Endothelial cell of umbilical vein (primary cell): ENCODE results near the gene MPPE1. TPM values are rescaled to one million over a fixed set of nuclear protein-coding genes. Genes with fewer than 3 reads are reported as not detected.

ENCODE experiments used
- BruUV-seq: library from RNA; stranded (reverse); fragments of 400-500 nt; replicated peaks from 2 replicates; lab custom pipeline; 2021; lab: Mats Ljungman, UMichigan
- CTCF ChIA-PET: fragments of 300-600, 350-600 bp; sonication (Branson Sonifier 250); formaldehyde crosslinking; loops from one replicate; lab custom pipeline; 2021; ENCODE audit warnings: antibody characterized with exemption, inconsistent platforms; lab: Charles Lee
- POLR2A ChIA-PET: fragments of 300-600, 350-600 bp; sonication (Branson Sonifier 250); formaldehyde crosslinking; loops from one replicate; lab custom pipeline; 2021; ENCODE audit warnings: antibody characterized with exemption, inconsistent platforms; lab: Charles Lee
- DNase-seq: peaks from one replicate; pipeline ENCODE4 v3.0.0-alpha.2; 2011; ENCODE audit warnings: low read depth, low spot score
- FAIRE-seq: peaks from 2 replicates; lab custom pipeline; 2011; peaks lifted over from hg19 to GRCh38; lab: Jason Lieb, UNC
- H2AFZ ChIP-seq: 2 replicates; pipeline ENCODE4 v1.6.0; 2012; ENCODE audit warnings: low read depth, low read length, control low read depth, inconsistent platforms
- H3K27ac ChIP-seq: 2 replicates; pipeline ENCODE4 v1.5.1; 2011; ENCODE audit warnings: low read depth, mild to moderate bottlenecking, control low read depth, low read length, moderate library complexity; ENCODE audit not compliant: insufficient read depth
- H3K27me3 ChIP-seq, 2 experiments: 2 replicates each; pipeline versions ENCODE4 v1.6.0 to v1.6.1; 2011; ENCODE audit warnings: low read length in 2 of 2, mixed read lengths in 1 of 2; ENCODE audit not compliant: control insufficient read depth in 2 of 2, insufficient read depth in 2 of 2
- H3K36me3 ChIP-seq, 2 experiments: 2 replicates in 1 of 2; 3 replicates in 1 of 2; pipeline ENCODE4 v1.5.1; 2011; ENCODE audit warnings: low read length in 2 of 2, mild to moderate bottlenecking in 1 of 2, moderate library complexity in 1 of 2; ENCODE audit not compliant: control insufficient read depth in 2 of 2, insufficient read depth in 2 of 2; ENCODE audit errors: extremely low read depth in 1 of 2
- H3K4me1 ChIP-seq: 3 replicates; pipeline ENCODE4 v1.5.1; 2011; ENCODE audit warnings: mild to moderate bottlenecking, low read length; ENCODE audit not compliant: control insufficient read depth, insufficient read depth; ENCODE audit errors: extremely low read depth
- H3K4me2 ChIP-seq: 2 replicates; pipeline ENCODE4 v1.6.1; 2011; ENCODE audit warnings: low read length, control low read depth, mixed read lengths; ENCODE audit not compliant: insufficient read depth
- H3K4me3 ChIP-seq, 3 experiments: fragments of 200-600 bp in 1 of 3; sonication (generic), shearing (Covaris generic) in 1 of 3; replicated peaks in 1 of 3; 2 replicates each; pipeline ENCODE4 v1.5.1; 2011 to 2016; ENCODE audit warnings: control low read depth in 3 of 3, low read length in 3 of 3, mild to moderate bottlenecking in 2 of 3, inconsistent platforms in 1 of 3, low read depth in 1 of 3, moderate library complexity in 1 of 3; ENCODE audit not compliant: insufficient read depth in 1 of 3
- H3K79me2 ChIP-seq: 2 replicates; pipeline ENCODE4 v1.6.0; 2012; ENCODE audit warnings: low read length, inconsistent platforms; ENCODE audit not compliant: control insufficient read depth, insufficient read depth
- H3K9ac ChIP-seq: replicated peaks from 2 replicates; pipeline ENCODE3; 2011; ENCODE audit warnings: low read length, control low read depth; ENCODE audit not compliant: insufficient read depth; ENCODE audit errors: extremely low read depth
- H3K9me1 ChIP-seq: replicated peaks from 3 replicates; pipeline ENCODE4 v1.6.0; 2011; ENCODE audit warnings: mild to moderate bottlenecking, low read length; ENCODE audit not compliant: control insufficient read depth, insufficient read depth; ENCODE audit errors: extremely low read depth
- H3K9me3 ChIP-seq: replicated peaks from 2 replicates; pipeline ENCODE4 v1.5.1; 2012; ENCODE audit warnings: low read length, inconsistent platforms; ENCODE audit not compliant: control insufficient read depth, insufficient read depth
- H4K20me1 ChIP-seq: replicated peaks from 2 replicates; pipeline ENCODE3; 2011; ENCODE audit warnings: mild to moderate bottlenecking, low read length; ENCODE audit not compliant: control insufficient read depth, insufficient read depth; ENCODE audit errors: extremely low read depth
- CTCF ChIP-seq, 2 donors: IDR thresholded peaks; 1 replicate in 1 of 2; 2 replicates in 1 of 2; pipeline ENCODE4 v1.5.1; 2011; ENCODE audit warnings: low read length in 2 of 2, mild to moderate bottlenecking in 2 of 2, moderate library complexity in 2 of 2, control low read depth in 1 of 2, inconsistent platforms in 1 of 2, low read depth in 1 of 2; ENCODE audit not compliant: insufficient read depth in 1 of 2; ENCODE audit errors: extremely low read depth in 1 of 2
- EZH2 ChIP-seq: IDR thresholded peaks from 2 replicates; pipeline ENCODE4 v1.6.1; 2012; ENCODE audit warnings: borderline replicate concordance, low read depth, mild to moderate bottlenecking, moderate library complexity, low read length, inconsistent platforms; ENCODE audit not compliant: severe bottlenecking
- FOS ChIP-seq: IDR thresholded peaks from 2 replicates; pipeline ENCODE4 v1.6.1; 2011; ENCODE audit warnings: mild to moderate bottlenecking, low read length, moderate library complexity, borderline replicate concordance; ENCODE audit not compliant: insufficient read depth
- GATA2 ChIP-seq: IDR thresholded peaks from 2 replicates; pipeline ENCODE4 v1.7.0; 2011; ENCODE audit warnings: low read depth, mild to moderate bottlenecking, moderate library complexity, mixed read lengths, low read length; ENCODE audit not compliant: insufficient read length, insufficient read depth
- JUN ChIP-seq: IDR thresholded peaks from 2 replicates; pipeline ENCODE4 v1.6.1; 2011; ENCODE audit warnings: borderline replicate concordance, low read depth; ENCODE audit not compliant: insufficient read length, insufficient read depth
- MAX ChIP-seq: IDR thresholded peaks from 2 replicates; pipeline ENCODE4 v1.6.1; 2011; ENCODE audit not compliant: insufficient read depth, insufficient read length
- MYC ChIP-seq: IDR thresholded peaks from one replicate; pipeline ENCODE4 v1.6.1; 2011; ENCODE audit warnings: mild to moderate bottlenecking, low read depth, low read length
- POLR2A ChIP-seq: IDR thresholded peaks from 2 replicates; pipeline ENCODE4 v1.6.1; 2012; ENCODE audit warnings: low read depth, mild to moderate bottlenecking, control low read depth, low read length
- POLR2AphosphoS5 ChIP-seq: IDR thresholded peaks from 2 replicates; pipeline ENCODE4 v1.6.1; 2012; ENCODE audit warnings: low read depth, mild to moderate bottlenecking, control low read depth, low read length, moderate library complexity; ENCODE audit not compliant: insufficient read depth
- dilution Hi-C: fragments of 300-500 bp; cut with MboI; formaldehyde crosslinking; loops from one replicate; pipeline ENCODE4 v1.15.0; 2019; ENCODE audit warnings: low sequenced_read_pairs; ENCODE audit not compliant: extremely low pct_ligation_motif_present
- intact Hi-C: fragments of 100-400 bp; cut with micrococcal nuclease; formaldehyde crosslinking; loops from one replicate; pipeline ENCODE4 v1.10.0; 2022
- polyA plus RNA-seq, 4 experiments: library from polyadenylated mRNA; depleted of rRNA in 3 of 4; stranded (reverse) in 3 of 4; unstranded in 1 of 4; fragments of >200 nt; gene quantifications; 2 replicates each; pipeline versions ENCODE4 v1.2.1 to v1.2.3, GENCODE V29; 2011 to 2012; ENCODE audit warnings: missing spikeins in 1 of 4
- total RNA-seq: library from RNA; stranded (reverse); gene quantifications from 2 replicates; pipeline ENCODE4 v1.2.3, GENCODE V29; 2021

The MPPE1 gene
- total and polyA plus RNA-seq, 2 donors (not counting 3 experiments of a cell fraction or from before 2014, with no cell fraction given), result 13.4 to 30.6 TPM

GRCh38 chr18:11877497-11878135 is 30.5 kb downstream of the MPPE1 start:
- Histone ChIP-seq H3K4me2 (no peak overlapping the region), H2AFZ (no peak overlapping the region), H3K9ac (no peak overlapping the region), H3K27ac (no peak overlapping the region), H3K27me3 (no peaks in the 10 kb centered on the region), H3K36me3 (no peaks in the 10 kb centered on the region), H3K9me1 (no peaks in the 10 kb centered on the region), H3K4me1 (no peaks in the 10 kb centered on the region), H3K4me3 (no peak overlapping the region), H3K9me3 (no peaks in the 10 kb centered on the region), H3K79me2 (no peaks in the 10 kb centered on the region), H4K20me1 (no peaks in the 10 kb centered on the region)
- DNase-seq (no peak), FAIRE-seq (no peak)
- dilution Hi-C loops (no loop called here), intact Hi-C loops (no loop called here)
- no peak for TF ChIP-seq MAX
- TF ChIP-seq CTCF (IDR thresholded peaks at IDR 0.05; ENCODE audit: extremely low read depth in 1 of 2, insufficient read depth in 1 of 2, low read depth in 1 of 2, low read length in 2 of 2), result no peak
- no peak for TF ChIP-seq EZH2
- TF ChIP-seq JUN, result no peak
- no peak for TF ChIP-seq POLR2A
- TF ChIP-seq POLR2AphosphoS5, result no peak
- no peak for TF ChIP-seq GATA2
- no peak for TF ChIP-seq MYC
- TF ChIP-seq FOS, result no peak
- ChIA-PET CTCF (interaction anchor here (1.6 to 1.8 kb wide), 2 partner anchors 118 to 145 kb away, joined by 5 to 6 read pairs; no protein-coding TSS in a partner anchor), POLR2A (no interaction called here)
- BruUV-seq, result no TSS peak
